ENCODE measurements around the gene METTL2B. TPM values are rescaled to one million over a fixed set of nuclear protein-coding genes. Genes with fewer than 3 reads are reported as not detected.
"Not testable (repeated sequence)": the region's sequence is repeated elsewhere in the genome, so short reads cannot be mapped to it uniquely, and the experiment has no call there.

Gene METTL2B
- total RNA-seq, 4 donors from 2014 or later: 14.0 to 23.3 (median 20.4) TPM

- DNase-seq: no peak
- TF ChIP-seq POLR2A (IDR thresholded peaks at IDR 0.05): no peak
- TF ChIP-seq CTCF (IDR thresholded peaks at IDR 0.05): no peak
- no peak overlapping the region for H3K4me3 ChIP-seq
- peaks cover 0 to 31% (median 5%) of the 10 kb centered on the region in 4 donors for H3K4me1 ChIP-seq
- no peaks in the 10 kb centered on the region for H3K27me3 ChIP-seq
- H3K36me3 ChIP-seq: no peaks in the 10 kb centered on the region
- H3K27ac ChIP-seq: no peak overlapping the region
- H3K9me3 ChIP-seq: no peaks in the 10 kb centered on the region
These were observed 24.0 kb upstream of the METTL2B start for GRCh38 chr7:128452552-128452951.

- H3K9me3 ChIP-seq: no peaks in the 10 kb centered on the region
- H3K27ac ChIP-seq: peak overlapping the region; percentile 76 to 89 (median 83)
- DNase-seq: peak; percentile 26 to 72 (median 63)
- peaks cover 0 to 42% (median 5%) of the 10 kb centered on the region in 4 donors for H3K4me1 ChIP-seq
- peak overlapping the region in 1 of 4 donors; percentile 69 for H3K4me3 ChIP-seq
- no peak for TF ChIP-seq POLR2A (IDR thresholded peaks at IDR 0.05)
- TF ChIP-seq CTCF (IDR thresholded peaks at IDR 0.05): no peak
- H3K27me3 ChIP-seq: no peaks in the 10 kb centered on the region
- H3K36me3 ChIP-seq: no peaks in the 10 kb centered on the region
These were observed 22.4 kb upstream of the METTL2B start for GRCh38 chr7:128453836-128454804.

GRCh38 chr7:128454808-128455542, 21.6 kb upstream of the METTL2B start:
- no peak for DNase-seq
- no peaks in the 10 kb centered on the region for H3K36me3 ChIP-seq
- H3K27me3 ChIP-seq: no peaks in the 10 kb centered on the region
- H3K4me1 ChIP-seq: peaks cover 0 to 49% (median 8%) of the 10 kb centered on the region in 4 donors
- TF ChIP-seq CTCF (IDR thresholded peaks at IDR 0.05) (peak in 2 of 6 experiments; percentile 26 to 33), POLR2A (IDR thresholded peaks at IDR 0.05) (no peak)
- H3K27ac ChIP-seq: peak overlapping the region; percentile 76 to 89 (median 83)
- H3K9me3 ChIP-seq: no peaks in the 10 kb centered on the region
- peak overlapping the region; percentile 69 to 81 (median 76) for H3K4me3 ChIP-seq

- no peaks in the 10 kb centered on the region for H3K9me3 ChIP-seq
- TF ChIP-seq CTCF (IDR thresholded peaks at IDR 0.05): peak in 2 of 6 experiments; percentile 29 to 41
- peak; percentile 75 to 76 for TF ChIP-seq POLR2A (IDR thresholded peaks at IDR 0.05)
These were observed 20.8 kb upstream of the METTL2B start, which contains the start of gene HILPDA for GRCh38 chr7:128455543-128456254. Gene HILPDA, plus strand, starts transcription at chr7:128455878. Its CDS starts 1,391 bp downstream, at chr7:128457269.

GRCh38 chr7:128456255-128456725, 20.3 kb upstream of the METTL2B start:
- H3K9me3 ChIP-seq: no peaks in the 10 kb centered on the region
- H3K27me3 ChIP-seq: no peaks in the 10 kb centered on the region
- H3K4me1 ChIP-seq: peaks cover 0 to 51% (median 8%) of the 10 kb centered on the region in 4 donors
- H3K27ac ChIP-seq: peak overlapping the region; percentile 76 to 89 (median 83)
- peak overlapping the region; percentile 69 to 81 (median 76) for H3K4me3 ChIP-seq
- no peaks in the 10 kb centered on the region for H3K36me3 ChIP-seq
- no peak for TF ChIP-seq CTCF (IDR thresholded peaks at IDR 0.05)
- TF ChIP-seq POLR2A (IDR thresholded peaks at IDR 0.05): no peak
- no peak for DNase-seq

More at GRCh38 chr7:128455543-128456254, 20.8 kb upstream of the METTL2B start, which contains the start of gene HILPDA:
- peak; percentile 83 to 97 (median 95) for DNase-seq
- Histone ChIP-seq H3K27me3 (no peaks in the 10 kb centered on the region), H3K36me3 (no peaks in the 10 kb centered on the region), H3K4me1 (peaks cover 0 to 51% (median 8%) of the 10 kb centered on the region in 4 donors), H3K27ac (peak within 1 kb of the TSS; percentile 76 to 89 (median 83)), H3K4me3 (peak within 1 kb of the TSS; percentile 69 to 81 (median 76))

GRCh38 chr7:128457385-128457784, 19.2 kb upstream of the METTL2B start:
- H3K4me3 ChIP-seq, DNase-seq, H3K27ac ChIP-seq, H3K36me3 ChIP-seq, H3K27me3 ChIP-seq, H3K9me3 ChIP-seq: not testable (repeated sequence)
- peaks cover 0 to 51% (median 8%) of the 10 kb centered on the region in 4 donors for H3K4me1 ChIP-seq

Measured in Peyer's patch (tissue), 4 donors.